ENCODE data around the gene IL34.

Gene IL34

GRCh38 chr16:70699696-70700095 lies 53.3 kb downstream of the IL34 start:
- Mint-ChIP-seq H3K9me3 (no peaks in the 10 kb centered on the region), H3K36me3 (peaks cover 7% of the 10 kb centered on the region), H3K27ac (no peak overlapping the region), H3K27me3 (no peaks in the 10 kb centered on the region), H3K4me3 (no peak overlapping the region), H3K4me1 (peaks cover 39% of the 10 kb centered on the region)
- CTCF ChIA-PET: no interaction called here
- DNase-seq: no peak

GRCh38 chr16:70700101-70701020 lies 54.0 kb downstream of the IL34 start:
- Mint-ChIP-seq H3K4me3 (no peak overlapping the region), H3K4me1 (peaks cover 32% of the 10 kb centered on the region), H3K9me3 (no peaks in the 10 kb centered on the region), H3K27me3 (no peaks in the 10 kb centered on the region), H3K27ac (no peak overlapping the region), H3K36me3 (peaks cover 5% of the 10 kb centered on the region)
- CTCF ChIA-PET: no interaction called here
- no peak for DNase-seq

GRCh38 chr16:70701036-70701435 lies 54.7 kb downstream of the IL34 start:
- no peaks in the 10 kb centered on the region for H3K27me3 Mint-ChIP-seq
- H3K4me1 Mint-ChIP-seq: peaks cover 25% of the 10 kb centered on the region
- no peaks in the 10 kb centered on the region for H3K9me3 Mint-ChIP-seq
- no peak for DNase-seq
- H3K36me3 Mint-ChIP-seq: peaks cover 3% of the 10 kb centered on the region
- CTCF ChIA-PET: no interaction called here
- no peak overlapping the region for H3K4me3 Mint-ChIP-seq
- no peak overlapping the region for H3K27ac Mint-ChIP-seq

GRCh38 chr16:70701596-70701995 lies 55.2 kb downstream of the IL34 start:
- no peak for DNase-seq
- peaks cover 3% of the 10 kb centered on the region for H3K36me3 Mint-ChIP-seq
- no peaks in the 10 kb centered on the region for H3K9me3 Mint-ChIP-seq
- CTCF ChIA-PET: no interaction called here
- H3K4me1 Mint-ChIP-seq: peaks cover 20% of the 10 kb centered on the region
- no peaks in the 10 kb centered on the region for H3K27me3 Mint-ChIP-seq
- no peak overlapping the region for H3K4me3 Mint-ChIP-seq
- peak overlapping the region; percentile 53 for H3K27ac Mint-ChIP-seq

GRCh38 chr16:70701998-70702397 lies 55.6 kb downstream of the IL34 start:
- DNase-seq: no peak
- CTCF ChIA-PET: no interaction called here
- Mint-ChIP-seq H3K9me3 (no peaks in the 10 kb centered on the region), H3K4me3 (no peak overlapping the region), H3K27me3 (no peaks in the 10 kb centered on the region), H3K4me1 (peaks cover 16% of the 10 kb centered on the region), H3K27ac (peak overlapping the region; percentile 53), H3K36me3 (peaks cover 3% of the 10 kb centered on the region)

- CTCF ChIA-PET: no interaction called here
- H3K27ac Mint-ChIP-seq: no peak overlapping the region
- DNase-seq: no peak
- no peak overlapping the region for H3K4me3 Mint-ChIP-seq
- H3K4me1 Mint-ChIP-seq: peaks cover 10% of the 10 kb centered on the region
- peaks cover 3% of the 10 kb centered on the region for H3K36me3 Mint-ChIP-seq
- no peaks in the 10 kb centered on the region for H3K9me3 Mint-ChIP-seq
- H3K27me3 Mint-ChIP-seq: no peaks in the 10 kb centered on the region
Measured at GRCh38 chr16:70702624-70703023, 56.3 kb downstream of the IL34 start.

GRCh38 chr16:70703041-70703834 lies 56.9 kb downstream of the IL34 start:
- no peak overlapping the region for H3K27ac Mint-ChIP-seq
- DNase-seq: no peak
- CTCF ChIA-PET: no interaction called here

GRCh38 chr16:70703835-70704381 lies 57.5 kb downstream of the IL34 start:
- Mint-ChIP-seq H3K9me3 (no peaks in the 10 kb centered on the region), H3K27ac (no peak overlapping the region), H3K36me3 (peaks cover 6% of the 10 kb centered on the region), H3K27me3 (no peaks in the 10 kb centered on the region), H3K4me1 (peaks cover 4% of the 10 kb centered on the region), H3K4me3 (no peak overlapping the region)
- DNase-seq: no peak
- CTCF ChIA-PET: no interaction called here

More at GRCh38 chr16:70703041-70703834, 56.9 kb downstream of the IL34 start:
- peaks cover 6% of the 10 kb centered on the region for H3K36me3 Mint-ChIP-seq
- no peaks in the 10 kb centered on the region for H3K9me3 Mint-ChIP-seq
- H3K4me1 Mint-ChIP-seq: peaks cover 4% of the 10 kb centered on the region
- no peaks in the 10 kb centered on the region for H3K27me3 Mint-ChIP-seq
- H3K4me3 Mint-ChIP-seq: no peak overlapping the region

- CTCF ChIA-PET: no interaction called here
- no peak overlapping the region for H3K27ac Mint-ChIP-seq
- no peaks in the 10 kb centered on the region for H3K9me3 Mint-ChIP-seq
- H3K4me1 Mint-ChIP-seq: no peaks in the 10 kb centered on the region
- no peaks in the 10 kb centered on the region for H3K27me3 Mint-ChIP-seq
- no peak for DNase-seq
- peaks cover 2% of the 10 kb centered on the region for H3K36me3 Mint-ChIP-seq
- no peak overlapping the region for H3K4me3 Mint-ChIP-seq
Measured at GRCh38 chr16:70704586-70704985, 58.2 kb downstream of the IL34 start.

- peaks cover 3% of the 10 kb centered on the region for H3K4me1 Mint-ChIP-seq
- H3K27ac Mint-ChIP-seq: no peak overlapping the region
- H3K36me3 Mint-ChIP-seq: peaks cover 2% of the 10 kb centered on the region
Measured at GRCh38 chr16:70705056-70705455, 58.7 kb downstream of the IL34 start.

GRCh38 chr16:70706948-70707465 lies 60.6 kb downstream of the IL34 start:
- CTCF ChIA-PET: no interaction called here
- peaks cover 2% of the 10 kb centered on the region for H3K36me3 Mint-ChIP-seq
- DNase-seq: no peak
- peaks cover 10% of the 10 kb centered on the region for H3K4me1 Mint-ChIP-seq
- H3K9me3 Mint-ChIP-seq: no peaks in the 10 kb centered on the region
- no peaks in the 10 kb centered on the region for H3K27me3 Mint-ChIP-seq
- H3K4me3 Mint-ChIP-seq: no peak overlapping the region
- no peak overlapping the region for H3K27ac Mint-ChIP-seq

More at GRCh38 chr16:70705056-70705455, 58.7 kb downstream of the IL34 start:
- Mint-ChIP-seq H3K9me3 (no peaks in the 10 kb centered on the region), H3K4me3 (no peak overlapping the region), H3K27me3 (no peaks in the 10 kb centered on the region)
- DNase-seq: no peak
- CTCF ChIA-PET: no interaction called here

GRCh38 chr16:70708366-70709246 lies 62.2 kb downstream of the IL34 start:
- Mint-ChIP-seq H3K27ac (no peak overlapping the region), H3K27me3 (no peaks in the 10 kb centered on the region), H3K36me3 (peaks cover 2% of the 10 kb centered on the region), H3K9me3 (no peaks in the 10 kb centered on the region), H3K4me1 (peaks cover 10% of the 10 kb centered on the region), H3K4me3 (no peak overlapping the region)
- DNase-seq: no peak
- CTCF ChIA-PET: no interaction called here

GRCh38 chr16:70709457-70709856 lies 63.1 kb downstream of the IL34 start:
- CTCF ChIA-PET: no interaction called here
- DNase-seq: no peak
- Mint-ChIP-seq H3K4me3 (no peak overlapping the region), H3K36me3 (peaks cover 2% of the 10 kb centered on the region), H3K4me1 (peaks cover 10% of the 10 kb centered on the region), H3K27me3 (no peaks in the 10 kb centered on the region), H3K9me3 (no peaks in the 10 kb centered on the region), H3K27ac (no peak overlapping the region)

- no peak overlapping the region for H3K4me3 Mint-ChIP-seq
Measured at GRCh38 chr16:70709942-70710341, 63.6 kb downstream of the IL34 start.

More at GRCh38 chr16:70709942-70710341, 63.6 kb downstream of the IL34 start:
- H3K4me1 Mint-ChIP-seq: peaks cover 10% of the 10 kb centered on the region
- no peaks in the 10 kb centered on the region for H3K27me3 Mint-ChIP-seq
- H3K27ac Mint-ChIP-seq: peak overlapping the region; percentile 37
- CTCF ChIA-PET: no interaction called here
- peaks cover 2% of the 10 kb centered on the region for H3K36me3 Mint-ChIP-seq
- no peaks in the 10 kb centered on the region for H3K9me3 Mint-ChIP-seq
- no peak for DNase-seq
